22Rv1 (cell line): ENCODE data around the gene SCG5.

Experiments used
- CTCF ChIP-seq: fragments of 450-650 bp; IDR thresholded peaks from 2 replicates; pipeline ENCODE4 v1.5.1; 2017; ENCODE audit warnings: mild to moderate bottlenecking
- ZFX ChIP-seq: fragments of 450-650 bp; IDR thresholded peaks from 2 replicates; pipeline ENCODE4 v1.6.1; 2017; ENCODE audit warnings: antibody characterized with exemption, borderline replicate concordance

DNA sequence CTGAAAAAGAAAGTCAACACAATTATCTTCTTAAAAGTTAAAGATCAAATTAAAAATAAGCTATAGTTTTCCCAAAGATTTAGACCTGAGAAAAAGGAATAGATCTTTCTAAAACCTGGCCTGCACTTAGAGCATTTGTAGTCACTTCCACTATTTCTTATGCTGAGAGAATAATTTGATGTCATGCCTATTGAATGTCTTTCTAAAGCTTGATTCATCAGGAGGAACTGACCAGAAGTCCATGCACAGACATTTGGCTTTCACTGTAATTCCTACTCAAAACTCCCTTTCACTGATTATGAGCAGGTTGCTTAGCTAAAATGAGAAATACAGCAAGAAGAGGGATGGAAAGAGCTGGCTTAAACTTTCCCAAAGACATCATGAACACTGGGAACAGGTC lies 80.6 kb downstream of the SCG5 start:
- TF ChIP-seq ZFX: no peak
- TF ChIP-seq CTCF: no peak
